Measurements from ENCODE around the gene BCL11A. TPM values are rescaled to one million over a fixed set of nuclear protein-coding genes. Genes with fewer than 3 reads are reported as not detected.

The BCL11A gene
- total RNA-seq, 1 donor from 2014 or later: 29.8 TPM

DNA sequence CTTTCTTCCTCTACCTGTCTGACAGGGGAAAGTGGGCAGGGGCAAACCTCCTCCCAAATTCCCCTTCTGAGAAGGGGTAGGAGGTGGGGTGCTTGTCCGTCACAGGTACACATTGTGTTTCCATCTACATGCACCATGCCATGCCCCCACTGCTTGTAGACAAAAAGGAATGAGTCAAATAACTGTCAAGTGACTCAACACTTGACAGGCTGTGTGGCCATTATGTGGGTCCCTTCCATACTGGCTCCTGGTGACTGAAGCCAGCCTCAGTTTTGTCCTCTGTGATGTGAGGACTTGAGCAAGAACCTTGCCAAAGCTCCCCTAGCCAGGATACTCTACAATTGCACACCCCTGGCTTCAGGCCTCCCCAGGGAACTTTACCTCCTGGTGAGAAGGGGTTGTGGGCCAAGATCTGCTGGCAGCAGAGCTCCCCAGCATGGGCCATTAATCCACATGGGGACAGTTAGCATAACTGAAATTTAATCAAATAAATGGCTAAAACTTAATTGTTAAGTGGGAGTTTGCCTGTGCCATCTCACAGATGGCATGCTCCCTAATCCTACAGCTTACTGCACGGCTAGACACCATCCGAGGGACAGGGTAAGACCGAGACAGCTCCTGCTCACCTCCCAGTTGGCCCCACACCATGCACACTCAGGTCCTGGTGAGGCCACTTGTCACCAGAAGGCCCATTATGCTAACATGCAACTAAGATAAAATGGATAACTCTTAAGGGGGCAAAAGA, 140.2 kb downstream of the BCL11A start:
- H3K4me3 Mint-ChIP-seq (ENCODE audit: unreplicated experiment): no peak overlapping the region
- no peak overlapping the region for H3K4me3 ChIP-seq (ENCODE audit: insufficient read depth, low read depth, low read length)

DNA sequence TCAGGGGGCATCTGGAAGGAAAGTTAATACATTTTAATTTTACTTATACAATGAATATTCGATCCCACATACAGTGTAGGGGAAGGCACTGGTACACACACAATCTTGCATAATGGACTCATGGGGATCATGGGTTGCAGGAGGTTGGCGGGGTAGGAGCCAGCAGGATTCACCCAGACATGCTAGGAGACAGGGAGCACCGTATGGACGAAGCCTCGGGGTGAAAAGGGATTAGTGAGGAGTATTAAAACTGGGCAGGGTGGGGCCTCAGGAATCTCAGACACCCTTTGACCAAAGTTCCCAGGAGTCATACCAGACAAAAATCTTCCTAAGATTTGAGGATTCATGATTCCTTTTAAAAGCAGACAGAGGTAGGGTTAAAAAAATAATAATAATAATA, 140.8 kb downstream of the BCL11A start:
- DNase-seq (ENCODE audit: low read depth) (no peak), FAIRE-seq (no peak)
- Histone ChIP-seq H3K4me1 (ENCODE audit: insufficient read depth, low read length) (peaks cover 2% of the 10 kb centered on the region), H2AFZ (ENCODE audit: low read depth, low read length) (no peak overlapping the region), H3K9me3 (ENCODE audit: insufficient read depth, low read depth, low read length) (no peaks in the 10 kb centered on the region), H3K27me3 (ENCODE audit: insufficient read depth, low read length) (no peaks in the 10 kb centered on the region), H3K4me3 (ENCODE audit: insufficient read depth, low read depth, low read length) (no peak overlapping the region), H3K4me2 (ENCODE audit: low read length) (no peak overlapping the region), H3K36me3 (ENCODE audit: insufficient read depth, low read length) (no peaks in the 10 kb centered on the region), H3K27ac (ENCODE audit: low read depth, low read length) (no peak overlapping the region), H4K20me1 (ENCODE audit: insufficient read depth, low read length) (no peaks in the 10 kb centered on the region), H3K9ac (ENCODE audit: low read length) (no peak overlapping the region), H3K79me2 (ENCODE audit: insufficient read depth, low read length) (no peaks in the 10 kb centered on the region)
- Mint-ChIP-seq H3K4me1 (ENCODE audit: low read depth, unreplicated experiment) (peaks cover 17% of the 10 kb centered on the region), H3K36me3 (ENCODE audit: low read depth, unreplicated experiment) (no peaks in the 10 kb centered on the region), H3K9me3 (ENCODE audit: unreplicated experiment) (peaks cover 9% of the 10 kb centered on the region), H3K27ac (ENCODE audit: unreplicated experiment) (no peak overlapping the region), H3K4me3 (ENCODE audit: unreplicated experiment) (no peak overlapping the region), H3K27me3 (ENCODE audit: low read depth, unreplicated experiment) (peaks cover 18% of the 10 kb centered on the region)
- TF ChIP-seq, protein P1, sequence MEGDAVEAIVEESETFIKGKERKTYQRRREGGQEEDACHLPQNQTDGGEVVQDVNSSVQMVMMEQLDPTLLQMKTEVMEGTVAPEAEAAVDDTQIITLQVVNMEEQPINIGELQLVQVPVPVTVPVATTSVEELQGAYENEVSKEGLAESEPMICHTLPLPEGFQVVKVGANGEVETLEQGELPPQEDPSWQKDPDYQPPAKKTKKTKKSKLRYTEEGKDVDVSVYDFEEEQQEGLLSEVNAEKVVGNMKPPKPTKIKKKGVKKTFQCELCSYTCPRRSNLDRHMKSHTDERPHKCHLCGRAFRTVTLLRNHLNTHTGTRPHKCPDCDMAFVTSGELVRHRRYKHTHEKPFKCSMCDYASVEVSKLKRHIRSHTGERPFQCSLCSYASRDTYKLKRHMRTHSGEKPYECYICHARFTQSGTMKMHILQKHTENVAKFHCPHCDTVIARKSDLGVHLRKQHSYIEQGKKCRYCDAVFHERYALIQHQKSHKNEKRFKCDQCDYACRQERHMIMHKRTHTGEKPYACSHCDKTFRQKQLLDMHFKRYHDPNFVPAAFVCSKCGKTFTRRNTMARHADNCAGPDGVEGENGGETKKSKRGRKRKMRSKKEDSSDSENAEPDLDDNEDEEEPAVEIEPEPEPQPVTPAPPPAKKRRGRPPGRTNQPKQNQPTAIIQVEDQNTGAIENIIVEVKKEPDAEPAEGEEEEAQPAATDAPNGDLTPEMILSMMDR (IDR thresholded peaks at IDR 0.05; ENCODE audit: insufficient read depth, low read depth, low read length): no peak
- TF ChIP-seq EZH2 (IDR thresholded peaks at IDR 0.05; ENCODE audit: insufficient read depth, low read length): no peak

More for the DNA sequence above, 140.2 kb downstream of the BCL11A start:
- H3K79me2 ChIP-seq (ENCODE audit: insufficient read depth, low read length): no peaks in the 10 kb centered on the region
- H3K9me3 ChIP-seq (ENCODE audit: insufficient read depth, low read depth, low read length): no peaks in the 10 kb centered on the region
- DNase-seq (ENCODE audit: low read depth) (no peak), FAIRE-seq (no peak)
- H3K4me1 Mint-ChIP-seq (ENCODE audit: low read depth, unreplicated experiment): peaks cover 17% of the 10 kb centered on the region
- H3K4me1 ChIP-seq (ENCODE audit: insufficient read depth, low read length): peaks cover 2% of the 10 kb centered on the region
- H4K20me1 ChIP-seq (ENCODE audit: insufficient read depth, low read length): no peaks in the 10 kb centered on the region
- no peak overlapping the region for H3K27ac ChIP-seq (ENCODE audit: low read depth, low read length)
- H3K27me3 ChIP-seq (ENCODE audit: insufficient read depth, low read length): no peaks in the 10 kb centered on the region
- H3K36me3 Mint-ChIP-seq (ENCODE audit: low read depth, unreplicated experiment): no peaks in the 10 kb centered on the region
- no peaks in the 10 kb centered on the region for H3K36me3 ChIP-seq (ENCODE audit: insufficient read depth, low read length)
- peaks cover 25% of the 10 kb centered on the region for H3K27me3 Mint-ChIP-seq (ENCODE audit: low read depth, unreplicated experiment)
- H3K9ac ChIP-seq (ENCODE audit: low read length): no peak overlapping the region
- no peak overlapping the region for H2AFZ ChIP-seq (ENCODE audit: low read depth, low read length)
- TF ChIP-seq, protein P1 (IDR thresholded peaks at IDR 0.05; ENCODE audit: insufficient read depth, low read depth, low read length): no peak
- TF ChIP-seq EZH2 (IDR thresholded peaks at IDR 0.05; ENCODE audit: insufficient read depth, low read length): no peak
- H3K27ac Mint-ChIP-seq (ENCODE audit: unreplicated experiment): no peak overlapping the region
- H3K4me2 ChIP-seq (ENCODE audit: low read length): no peak overlapping the region
- peaks cover 11% of the 10 kb centered on the region for H3K9me3 Mint-ChIP-seq (ENCODE audit: unreplicated experiment)

DNA sequence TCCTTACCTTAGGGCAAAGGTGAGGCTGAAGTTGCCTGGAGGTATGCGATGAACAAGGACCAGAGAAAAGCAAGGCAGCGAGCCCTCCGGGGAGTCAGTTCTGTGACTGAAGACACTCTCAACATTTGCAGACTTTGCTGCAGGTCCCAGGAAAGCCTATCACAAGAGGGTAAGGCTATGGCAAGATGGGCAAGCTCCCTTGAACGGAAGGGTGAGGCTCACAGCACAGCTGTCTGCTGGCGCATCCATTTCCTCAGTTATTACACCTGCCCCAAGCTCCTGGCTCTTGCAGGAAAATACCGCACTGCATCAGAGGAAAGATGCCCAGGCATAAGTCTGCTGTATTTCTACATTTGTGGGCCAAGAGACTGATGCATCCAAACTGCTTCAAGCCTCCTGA, 141.4 kb downstream of the BCL11A start:
- FAIRE-seq: no peak
- Histone ChIP-seq H3K36me3 (ENCODE audit: insufficient read depth, low read length) (no peaks in the 10 kb centered on the region), H3K4me3 (ENCODE audit: insufficient read depth, low read depth, low read length) (no peak overlapping the region), H3K4me2 (ENCODE audit: low read length) (no peak overlapping the region), H3K79me2 (ENCODE audit: insufficient read depth, low read length) (no peaks in the 10 kb centered on the region), H4K20me1 (ENCODE audit: insufficient read depth, low read length) (no peaks in the 10 kb centered on the region), H3K9me3 (ENCODE audit: insufficient read depth, low read depth, low read length) (no peaks in the 10 kb centered on the region), H3K9ac (ENCODE audit: low read length) (no peak overlapping the region), H3K27ac (ENCODE audit: low read depth, low read length) (no peak overlapping the region), H3K27me3 (ENCODE audit: insufficient read depth, low read length) (no peaks in the 10 kb centered on the region), H3K4me1 (ENCODE audit: insufficient read depth, low read length) (peaks cover 2% of the 10 kb centered on the region), H2AFZ (ENCODE audit: low read depth, low read length) (no peak overlapping the region)
- no peak overlapping the region for H3K4me3 Mint-ChIP-seq (ENCODE audit: unreplicated experiment)
- H3K4me1 Mint-ChIP-seq (ENCODE audit: low read depth, unreplicated experiment): peaks cover 17% of the 10 kb centered on the region
- TF ChIP-seq, protein P1 (IDR thresholded peaks at IDR 0.05; ENCODE audit: insufficient read depth, low read depth, low read length): no peak
- no peak for TF ChIP-seq EZH2 (IDR thresholded peaks at IDR 0.05; ENCODE audit: insufficient read depth, low read length)
- no peak overlapping the region for H3K27ac Mint-ChIP-seq (ENCODE audit: unreplicated experiment)
- no peak for DNase-seq (ENCODE audit: low read depth)
- peaks cover 7% of the 10 kb centered on the region for H3K9me3 Mint-ChIP-seq (ENCODE audit: unreplicated experiment)
- H3K36me3 Mint-ChIP-seq (ENCODE audit: low read depth, unreplicated experiment): no peaks in the 10 kb centered on the region
- peaks cover 14% of the 10 kb centered on the region for H3K27me3 Mint-ChIP-seq (ENCODE audit: low read depth, unreplicated experiment)
